HG03045 (cell line): ENCODE data around the gene USP38.
"Not testable (repeated sequence)": the region's sequence is repeated elsewhere in the genome, so short reads cannot be mapped to it uniquely, and the experiment has no call there.

Source experiments
- ATAC-seq: cut with Tn5 transposase; IDR thresholded peaks from one replicate; pipeline ENCODE4 v1.9.1; 2021; ENCODE audit warnings: mild to moderate bottlenecking, moderate library complexity; ENCODE audit not compliant: unreplicated experiment

Gene USP38

GRCh38 chr4:143256456-143256855, 71.7 kb downstream of the USP38 start:
- ATAC-seq, result no peak

GRCh38 chr4:143257356-143257755, 72.6 kb downstream of the USP38 start:
- ATAC-seq, result no peak

GRCh38 chr4:143260750-143261149, 76.0 kb downstream of the USP38 start:
- ATAC-seq, result no peak

GRCh38 chr4:143262838-143263237, 78.1 kb downstream of the USP38 start:
- ATAC-seq, result no peak

- ATAC-seq, result not testable (repeated sequence)
Observed at GRCh38 chr4:143267690-143268089, 83.0 kb downstream of the USP38 start.

- ATAC-seq, result no peak
Observed at GRCh38 chr4:143270256-143270838, 85.6 kb downstream of the USP38 start.
